GM23338 (cell line): ENCODE data around the gene RBP3. TPM values are rescaled to one million over a fixed set of nuclear protein-coding genes. Genes with fewer than 3 reads are reported as not detected.
A peak's percentile ranks its signal among the peaks of the same experiment; 100 is the strongest.

Experiments
- ATAC-seq: fragments of 200-7000 bp; cut with Tn5 transposase; 3 replicates; pipeline ENCODE4 v1.9.1; 2020
- DNase-seq: peaks from one replicate; pipeline ENCODE4 v3.0.0-alpha.2; 2015; ENCODE audit warnings: low spot score
- H2AFZ ChIP-seq: fragments of 200-600 bp; sonication (generic); 2 replicates; pipeline ENCODE4 v1.8.0; 2016; ENCODE audit warnings: antibody characterized with exemption, mild to moderate bottlenecking, moderate library complexity
- H3F3A ChIP-seq: fragments of 200-600 bp; sonication (generic); replicated peaks from 2 replicates; pipeline ENCODE4 v1.8.0; 2017; ENCODE audit warnings: antibody characterized with exemption, mixed run types, low read depth
- H3K27ac ChIP-seq: fragments of 200-600 bp; sonication (generic); 2 replicates; pipeline ENCODE4 v1.6.1; 2016; ENCODE audit warnings: low read depth
- H3K27me3 ChIP-seq: fragments of 200-600 bp; sonication (generic); 2 replicates; pipeline ENCODE4 v1.8.0; 2016; ENCODE audit warnings: mild to moderate bottlenecking, mixed run types, moderate library complexity; ENCODE audit not compliant: insufficient read depth
- H3K36me3 ChIP-seq: fragments of 200-600 bp; sonication (generic); 2 replicates; pipeline ENCODE4 v1.8.0; 2016; ENCODE audit warnings: mild to moderate bottlenecking; ENCODE audit not compliant: insufficient read depth
- H3K4me1 ChIP-seq: fragments of 200-600 bp; sonication (generic); 2 replicates; pipeline ENCODE4 v1.8.0; 2016; ENCODE audit warnings: mild to moderate bottlenecking, moderate library complexity; ENCODE audit not compliant: insufficient read depth
- H3K4me2 ChIP-seq: fragments of 200-600 bp; sonication (generic); 2 replicates; pipeline ENCODE4 v1.7.1; 2017; ENCODE audit warnings: mixed run types
- H3K4me3 ChIP-seq: fragments of 200-600 bp; sonication (generic); 2 replicates; pipeline ENCODE4 v1.6.1; 2016; ENCODE audit warnings: mixed run types
- H3K79me2 ChIP-seq: fragments of 200-600 bp; sonication (generic); replicated peaks from 2 replicates; pipeline ENCODE4 v1.8.0; 2017; ENCODE audit warnings: mild to moderate bottlenecking; ENCODE audit not compliant: insufficient read depth
- H3K9me2 ChIP-seq: fragments of 200-600 bp; sonication (generic); 2 replicates; pipeline ENCODE4 v1.8.0; 2017; ENCODE audit not compliant: insufficient read depth
- H4K20me1 ChIP-seq: fragments of 200-600 bp; sonication (generic); replicated peaks from 2 replicates; pipeline ENCODE4 v1.8.0; 2017; ENCODE audit warnings: mild to moderate bottlenecking; ENCODE audit not compliant: insufficient read depth
- H3K27ac Mint-ChIP-seq: 2 replicates; pipeline ENCODE4 v1.8.0; 2020; ENCODE audit warnings: inconsistent platforms, mild to moderate bottlenecking, moderate library complexity, mixed read lengths
- H3K27me3 Mint-ChIP-seq: 3 replicates; pipeline ENCODE4 v1.8.0; 2022; ENCODE audit warnings: low read depth, mild to moderate bottlenecking, moderate library complexity, mixed read lengths, inconsistent platforms; ENCODE audit not compliant: insufficient read depth, poor library complexity
- H3K36me3 Mint-ChIP-seq: 3 replicates; pipeline ENCODE4 v1.8.0; 2021; ENCODE audit warnings: low read depth, mild to moderate bottlenecking, inconsistent platforms, moderate library complexity, mixed read lengths
- H3K4me1 Mint-ChIP-seq: 3 replicates; pipeline ENCODE4 v1.8.0; 2020; ENCODE audit warnings: mild to moderate bottlenecking, inconsistent platforms, mixed read lengths
- H3K4me3 Mint-ChIP-seq: 3 replicates; pipeline ENCODE4 v1.8.0; 2021; ENCODE audit warnings: moderate library complexity, mild to moderate bottlenecking, inconsistent platforms, mixed read lengths
- H3K9me3 Mint-ChIP-seq: 3 replicates; pipeline ENCODE4 v1.8.0; 2020; ENCODE audit warnings: moderate library complexity, mild to moderate bottlenecking, inconsistent platforms, mixed read lengths
- CREB1 ChIP-seq: fragments of 250-450 bp; sonication (Bioruptor Pico); IDR thresholded peaks from 2 replicates; pipeline ENCODE4 v1.5.0; 2020; ENCODE audit warnings: low read depth, mild to moderate bottlenecking, moderate library complexity
- CTCF ChIP-seq, 2 experiments: fragments of 200-600 bp in 1 of 2; sonication (generic) in 1 of 2; conservative IDR thresholded peaks; 2 replicates each; pipeline versions ENCODE4 v1.5.1 to v1.6.1; 2016 to 2017; ENCODE audit warnings: antibody characterized with exemption in 2 of 2, low read depth in 2 of 2, mild to moderate bottlenecking in 2 of 2, moderate library complexity in 1 of 2
- ETS1 ChIP-seq: IDR thresholded peaks from 2 replicates; pipeline ENCODE4 v1.6.1; 2016; ENCODE audit warnings: antibody characterized with exemption
- EZH2phosphoT487 ChIP-seq: fragments of 200-600 bp; sonication (generic); IDR thresholded peaks from one replicate; pipeline ENCODE4 v1.8.1; 2018; ENCODE audit warnings: antibody characterized with exemption; ENCODE audit not compliant: unreplicated experiment
- REST ChIP-seq: IDR thresholded peaks from one replicate; pipeline ENCODE4 v1.6.1; 2018; ENCODE audit warnings: antibody characterized with exemption; ENCODE audit not compliant: unreplicated experiment
- polyA plus RNA-seq: library from polyadenylated mRNA; unstranded; fragments of >200 nt; fragmentation: Nextera tagmentation; extraction: Ambion mirVana; gene quantifications from 2 replicates; pipeline ENCODE4 v1.2.1, GENCODE V29; 2016
- total RNA-seq: library from RNA; depleted of rRNA; stranded (reverse); fragments of >200 nt; shearing (Covaris generic); gene quantifications from 2 replicates; pipeline ENCODE4 v1.2.3, GENCODE V29; 2014

RBP3 gene
- total and polyA plus RNA-seq, 2 experiments from 2014 or later = not detected

GRCh38 chr10:47311932-47312662, 36.1 kb upstream of the RBP3 start:
- H3K4me1 Mint-ChIP-seq = peaks cover 15% of the 10 kb centered on the region; the same call in 2 of the 3 replicates
- Histone ChIP-seq H3K27ac (no peak overlapping the region), H3K4me1 (no peaks in the 10 kb centered on the region), H3K79me2 (no peaks in the 10 kb centered on the region), H3K9me2 (no peaks in the 10 kb centered on the region), H3K4me3 (no peak overlapping the region), H3K27me3 (no peaks in the 10 kb centered on the region), H4K20me1 (no peaks in the 10 kb centered on the region), H3K4me2 (no peak overlapping the region), H3K36me3 (no peaks in the 10 kb centered on the region), H3F3A (no peaks in the 10 kb centered on the region), H2AFZ (no peak overlapping the region; the same call in 1 of the 2 replicates)
- ATAC-seq (peak; percentile 92), DNase-seq (peak; percentile 91)
- H3K36me3 Mint-ChIP-seq = no peaks in the 10 kb centered on the region
- no peak overlapping the region for H3K4me3 Mint-ChIP-seq
- H3K27me3 Mint-ChIP-seq = peaks cover 12% of the 10 kb centered on the region
- no peak overlapping the region for H3K27ac Mint-ChIP-seq
- H3K9me3 Mint-ChIP-seq = no peaks in the 10 kb centered on the region
- TF ChIP-seq CTCF (conservative IDR thresholded peaks at IDR 0.05; ENCODE audit: low read depth in 2 of 2) (peak; percentile 79 to 97), REST (no peak)

GRCh38 chr10:47312663-47312995, 35.5 kb upstream of the RBP3 start:
- Histone ChIP-seq H3K4me1 (no peaks in the 10 kb centered on the region), H3K79me2 (no peaks in the 10 kb centered on the region), H3K27me3 (no peaks in the 10 kb centered on the region), H4K20me1 (no peaks in the 10 kb centered on the region), H3K36me3 (no peaks in the 10 kb centered on the region), H3F3A (no peaks in the 10 kb centered on the region), H3K4me2 (no peak overlapping the region), H2AFZ (no peak overlapping the region; the same call in 1 of the 2 replicates), H3K9me2 (no peaks in the 10 kb centered on the region), H3K27ac (no peak overlapping the region), H3K4me3 (no peak overlapping the region)
- H3K27ac Mint-ChIP-seq = no peak overlapping the region
- no peaks in the 10 kb centered on the region for H3K9me3 Mint-ChIP-seq
- H3K4me1 Mint-ChIP-seq = peaks cover 14% of the 10 kb centered on the region; the same call in 2 of the 3 replicates
- DNase-seq = no peak
- peaks cover 15% of the 10 kb centered on the region for H3K27me3 Mint-ChIP-seq
- no peak overlapping the region for H3K4me3 Mint-ChIP-seq
- no peak for ATAC-seq
- H3K36me3 Mint-ChIP-seq = no peaks in the 10 kb centered on the region
- TF ChIP-seq CREB1 (CRISPR knock-in tag) (no peak), ETS1 (no peak), CTCF (conservative IDR thresholded peaks at IDR 0.05; ENCODE audit: low read depth in 2 of 2) (no peak), EZH2phosphoT487 (no peak)
